Subcutaneous abdominal adipose tissue (tissue), 5 donors: ENCODE data around the gene C11orf68.

ENCODE experiments used
- H3K27ac ChIP-seq: one replicate; pipeline ENCODE4 v1.7.0; 2013; ENCODE audit warnings: low read depth, mild to moderate bottlenecking, inconsistent platforms, low read length, moderate library complexity
- H3K27me3 ChIP-seq, 5 donors: one replicate each; pipeline ENCODE4 v1.7.0; 2013; ENCODE audit warnings: low read length in 5 of 5, inconsistent platforms in 1 of 5; ENCODE audit not compliant: control insufficient read depth in 5 of 5, insufficient read depth in 4 of 5
- H3K36me3 ChIP-seq, 5 donors: one replicate each; pipeline ENCODE4 v1.7.0; 2013; ENCODE audit warnings: low read length in 5 of 5; ENCODE audit not compliant: control insufficient read depth in 5 of 5, insufficient read depth in 5 of 5
- H3K4me1 ChIP-seq, 5 donors: one replicate each; pipeline ENCODE4 v1.7.0; 2013; ENCODE audit warnings: low read length in 5 of 5, mild to moderate bottlenecking in 3 of 5, moderate library complexity in 1 of 5; ENCODE audit not compliant: control insufficient read depth in 5 of 5, insufficient read depth in 5 of 5
- H3K4me3 ChIP-seq, 5 donors: one replicate each; pipeline ENCODE4 v1.7.0; 2013; ENCODE audit warnings: low read length in 5 of 5, low read depth in 1 of 5
- H3K9ac ChIP-seq, 5 donors: one replicate each; pipeline ENCODE4 v1.7.0; 2013; ENCODE audit warnings: low read length in 5 of 5, mild to moderate bottlenecking in 4 of 5, moderate library complexity in 3 of 5
- H3K9me3 ChIP-seq, 5 donors: one replicate each; pipeline ENCODE4 v1.7.0; 2013; ENCODE audit warnings: low read length in 5 of 5; ENCODE audit not compliant: control insufficient read depth in 5 of 5
- donor health status: healthy.
- donor health status: healthy.
- donor health status: healthy.
- donor health status: healthy.
- donor health status: healthy.

C11orf68 gene

DNA sequence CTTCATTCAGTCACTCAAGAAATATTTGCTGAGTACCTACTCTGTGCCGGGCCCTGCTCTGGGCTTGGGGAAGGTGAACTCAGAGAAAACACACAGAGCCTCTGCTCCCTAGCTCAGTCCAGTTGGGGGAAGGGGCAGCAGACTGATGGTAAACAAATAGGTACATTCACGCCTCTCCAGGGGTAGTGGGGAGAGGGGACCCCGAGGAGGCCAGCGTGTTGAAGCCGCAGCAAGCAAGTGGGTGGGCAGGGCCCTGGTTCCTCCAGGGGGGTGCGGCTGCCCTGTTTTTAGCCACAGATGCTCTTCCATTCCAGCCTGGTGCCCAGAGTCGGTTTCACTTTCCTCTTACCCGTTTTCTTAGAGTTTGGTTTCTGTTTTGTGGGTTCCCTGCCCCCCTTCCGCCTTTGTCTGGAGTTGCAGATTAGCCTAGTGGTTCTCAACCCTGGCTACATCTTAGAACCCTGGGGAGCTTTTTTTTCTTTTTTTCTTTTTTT, 9.1 kb upstream of the C11orf68 start:
- no peak overlapping the region for H3K27ac ChIP-seq
- peak overlapping the region in 2 of 5 donors; percentile 12 to 19 for H3K9ac ChIP-seq
- H3K4me3 ChIP-seq: peak overlapping the region in 3 of 5 donors; percentile 13 to 28 (median 24)

GRCh38 chr11:65925397-65925796, 6.5 kb upstream of the C11orf68 start:
- Histone ChIP-seq H3K27me3 (no peaks in the 10 kb centered on the region), H3K4me1 (peaks cover 4 to 12% (median 9%) of the 10 kb centered on the region in 5 donors), H3K27ac (no peak overlapping the region), H3K9ac (no peak overlapping the region), H3K4me3 (no peak overlapping the region), H3K36me3 (peaks cover 0 to 20% (median 14%) of the 10 kb centered on the region in 5 donors), H3K9me3 (no peaks in the 10 kb centered on the region)

More for the DNA sequence above, 9.1 kb upstream of the C11orf68 start:
- H3K36me3 ChIP-seq: peaks cover 0 to 8% (median 2%) of the 10 kb centered on the region in 5 donors
- peaks cover 0 to 5% (median 3%) of the 10 kb centered on the region in 5 donors for H3K4me1 ChIP-seq
- no peaks in the 10 kb centered on the region for H3K9me3 ChIP-seq
- H3K27me3 ChIP-seq: no peaks in the 10 kb centered on the region

DNA sequence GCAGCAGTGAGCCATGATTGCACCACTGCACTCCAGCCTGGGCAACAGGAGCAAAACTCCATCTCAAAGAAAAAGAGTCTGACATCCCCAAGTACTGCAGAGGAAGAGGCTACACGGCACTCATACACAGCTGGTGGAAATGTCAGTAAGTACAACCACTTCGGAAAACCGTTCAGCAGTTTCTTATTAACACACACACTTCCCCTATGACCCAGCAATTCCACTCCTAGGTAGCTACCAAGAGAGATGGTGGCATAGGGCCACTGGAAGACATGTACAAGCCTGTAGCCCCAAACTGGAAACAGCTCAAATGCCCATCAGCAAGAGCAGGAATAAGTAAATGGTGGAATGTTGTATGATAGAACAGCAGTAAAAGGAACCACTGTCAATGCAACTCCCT, 3.7 kb upstream of the C11orf68 start:
- Histone ChIP-seq H3K9ac (no peak overlapping the region), H3K27ac (no peak overlapping the region), H3K27me3 (no peaks in the 10 kb centered on the region), H3K9me3 (no peaks in the 10 kb centered on the region), H3K4me3 (no peak overlapping the region), H3K36me3 (peaks cover 0 to 20% (median 14%) of the 10 kb centered on the region in 5 donors), H3K4me1 (peaks cover 11 to 27% (median 24%) of the 10 kb centered on the region in 5 donors)

- Histone ChIP-seq H3K4me3 (no peak overlapping the region), H3K9me3 (no peaks in the 10 kb centered on the region), H3K4me1 (peaks cover 11 to 33% (median 30%) of the 10 kb centered on the region in 5 donors), H3K27ac (no peak overlapping the region), H3K27me3 (no peaks in the 10 kb centered on the region), H3K36me3 (peaks cover 0 to 25% (median 18%) of the 10 kb centered on the region in 5 donors), H3K9ac (no peak overlapping the region)
Measured at GRCh38 chr11:65921876-65922275, 3.0 kb upstream of the C11orf68 start.

DNA sequence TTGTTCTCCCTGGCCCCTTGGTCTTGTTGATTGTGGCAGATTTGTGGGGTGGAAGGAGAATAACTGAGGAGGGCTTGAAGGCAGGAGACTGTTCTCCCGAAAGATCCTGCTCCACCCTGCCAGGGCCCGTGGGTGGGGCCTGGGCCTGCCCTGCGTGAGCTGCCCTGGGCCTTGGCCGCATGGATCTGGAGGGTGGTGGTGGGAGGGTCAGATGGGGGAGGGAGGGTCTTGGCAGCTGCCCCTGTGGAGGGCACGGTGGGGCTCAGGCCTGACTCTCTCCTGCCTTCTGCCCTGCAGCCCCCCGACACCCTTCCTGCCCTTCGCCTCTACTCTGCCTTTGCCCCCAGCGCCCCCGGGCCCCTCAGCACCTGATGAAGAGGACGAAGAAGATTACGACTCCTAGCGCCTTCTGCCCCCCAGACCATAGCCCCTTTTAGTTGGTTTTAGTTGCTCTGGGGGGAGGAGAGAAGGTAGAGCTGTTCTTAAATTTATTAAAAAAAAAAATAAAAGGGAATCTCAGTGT, 2.2 kb upstream of the C11orf68 start:
- no peak overlapping the region for H3K27ac ChIP-seq
- H3K27me3 ChIP-seq: no peaks in the 10 kb centered on the region
- H3K4me1 ChIP-seq: peaks cover 14 to 41% (median 38%) of the 10 kb centered on the region in 5 donors
- H3K9me3 ChIP-seq: no peaks in the 10 kb centered on the region
- H3K9ac ChIP-seq: peak overlapping the region in 2 of 5 donors; percentile 45 to 84
- H3K4me3 ChIP-seq: peak overlapping the region in 2 of 5 donors; percentile 71 to 79
- H3K36me3 ChIP-seq: peaks cover 0 to 25% (median 19%) of the 10 kb centered on the region in 5 donors

- Histone ChIP-seq H3K27me3 (no peaks in the 10 kb centered on the region), H3K9me3 (no peaks in the 10 kb centered on the region), H3K36me3 (peaks cover 0 to 25% (median 19%) of the 10 kb centered on the region in 5 donors), H3K9ac (peak overlapping the region; percentile 48 to 84 (median 75)), H3K27ac (no peak overlapping the region), H3K4me1 (peaks cover 20 to 48% (median 45%) of the 10 kb centered on the region in 5 donors), H3K4me3 (peak overlapping the region in 4 of 5 donors; percentile 71 to 79 (median 76))
Measured at GRCh38 chr11:65920372-65920802, 1.5 kb upstream of the C11orf68 start.

GRCh38 chr11:65919573-65920371, 910 bp upstream of the C11orf68 start:
- Histone ChIP-seq H3K4me3 (peak overlapping the region; percentile 22 to 79 (median 75)), H3K9ac (peak overlapping the region; percentile 48 to 84 (median 75)), H3K36me3 (peaks cover 0 to 25% (median 19%) of the 10 kb centered on the region in 5 donors), H3K27me3 (no peaks in the 10 kb centered on the region), H3K27ac (peak overlapping the region; percentile 74), H3K9me3 (no peaks in the 10 kb centered on the region), H3K4me1 (peaks cover 25 to 54% (median 51%) of the 10 kb centered on the region in 5 donors)

DNA sequence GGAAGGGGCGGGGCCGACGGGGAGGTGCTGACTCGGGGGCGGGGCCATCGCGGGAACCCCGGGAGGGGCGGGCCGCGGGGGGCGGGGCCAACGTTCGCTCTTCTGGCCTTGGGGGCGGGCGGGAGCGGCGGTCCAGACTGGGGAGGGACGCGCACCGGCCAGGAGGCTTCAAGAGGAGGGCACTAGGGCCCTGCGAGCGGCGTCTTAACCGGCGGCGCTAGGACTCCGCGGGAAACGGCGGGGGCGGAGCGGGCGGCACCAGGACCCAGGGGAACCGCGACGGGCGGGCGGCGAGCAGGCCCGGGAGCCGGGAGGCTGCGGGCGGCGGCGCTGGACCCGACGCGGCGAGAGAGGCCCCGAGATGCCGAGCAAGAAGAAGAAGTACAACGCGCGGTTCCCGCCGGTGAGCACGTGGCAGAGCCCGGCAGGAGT, 295 bp upstream of the C11orf68 start, which contains the start of gene DRAP1:
DRAP1 (plus strand) TSS at position 286 of the 432 bp plus-strand sequence; CDS start at position 362, 76 bp downstream.
- H3K27me3 ChIP-seq: no peaks in the 10 kb centered on the region
- no peaks in the 10 kb centered on the region for H3K9me3 ChIP-seq
- H3K36me3 ChIP-seq: peaks cover 0 to 25% (median 19%) of the 10 kb centered on the region in 5 donors
- peak within 1 kb of the TSS; percentile 86 for H3K27ac ChIP-seq
- peak within 1 kb of the TSS; percentile 83 to 96 (median 94) for H3K4me3 ChIP-seq
- H3K9ac ChIP-seq: peak within 1 kb of the TSS; percentile 73 to 100 (median 95)
- H3K4me1 ChIP-seq: peaks cover 26 to 56% (median 54%) of the 10 kb centered on the region in 5 donors

- H3K36me3 ChIP-seq: peaks cover 0 to 17% (median 12%) of the 10 kb centered on the region in 5 donors
- H3K27ac ChIP-seq: peak overlapping the region; percentile 86
- H3K9me3 ChIP-seq: no peaks in the 10 kb centered on the region
- H3K9ac ChIP-seq: peak overlapping the region; percentile 73 to 100 (median 95)
- peak overlapping the region; percentile 83 to 96 (median 94) for H3K4me3 ChIP-seq
- peaks cover 32 to 60% (median 59%) of the 10 kb centered on the region in 5 donors for H3K4me1 ChIP-seq
- H3K27me3 ChIP-seq: no peaks in the 10 kb centered on the region
Measured at GRCh38 chr11:65917434-65918210, 1.2 kb downstream of the C11orf68 start.
